GM15510 (cell line): Measurements from ENCODE around the gene NCLN.

Experiments used
- POLR2A ChIP-seq: IDR thresholded peaks from 3 replicates; pipeline ENCODE4 v1.6.1; 2011; ENCODE audit warnings: borderline replicate concordance; ENCODE audit not compliant: insufficient read length; ENCODE audit errors: extremely low read depth

Gene NCLN

GRCh38 chr19:3245050-3245449 is 59.3 kb downstream of the NCLN start:
- no peak for TF ChIP-seq POLR2A

DNA sequence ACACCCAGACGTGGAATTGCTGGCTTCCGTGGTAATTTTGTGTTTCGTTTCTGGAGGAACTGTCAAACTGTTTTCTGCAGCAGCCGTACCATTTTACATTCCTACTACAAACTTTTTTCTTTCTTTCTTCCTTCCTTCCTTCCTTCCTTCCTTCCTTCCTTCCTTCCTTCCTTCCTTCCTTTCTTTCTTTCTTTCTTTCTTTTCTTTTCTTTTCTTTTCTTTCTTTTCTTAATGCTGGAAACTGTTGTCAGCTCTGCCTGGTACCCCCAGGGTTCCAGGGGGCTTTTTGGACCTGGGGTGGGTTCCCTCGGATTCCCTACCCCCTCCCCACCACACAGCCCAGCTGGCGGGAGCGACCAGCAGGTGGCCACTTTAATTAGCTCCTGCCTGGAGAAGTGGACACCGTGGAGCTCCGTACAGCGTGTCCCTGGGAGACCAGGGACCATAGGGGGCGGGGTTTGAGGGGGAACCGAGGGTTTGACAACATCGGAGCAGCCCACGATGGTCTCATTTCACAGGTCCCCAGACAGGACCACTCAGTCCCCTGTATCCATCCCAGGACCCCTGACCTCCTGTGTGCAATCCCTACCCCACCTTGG is 63.1 kb downstream of the NCLN start:
- no peak for TF ChIP-seq POLR2A

GRCh38 chr19:3249408-3249807 is 63.7 kb downstream of the NCLN start:
- no peak for TF ChIP-seq POLR2A

GRCh38 chr19:3250675-3251074 is 64.9 kb downstream of the NCLN start:
- TF ChIP-seq POLR2A, result no peak

DNA sequence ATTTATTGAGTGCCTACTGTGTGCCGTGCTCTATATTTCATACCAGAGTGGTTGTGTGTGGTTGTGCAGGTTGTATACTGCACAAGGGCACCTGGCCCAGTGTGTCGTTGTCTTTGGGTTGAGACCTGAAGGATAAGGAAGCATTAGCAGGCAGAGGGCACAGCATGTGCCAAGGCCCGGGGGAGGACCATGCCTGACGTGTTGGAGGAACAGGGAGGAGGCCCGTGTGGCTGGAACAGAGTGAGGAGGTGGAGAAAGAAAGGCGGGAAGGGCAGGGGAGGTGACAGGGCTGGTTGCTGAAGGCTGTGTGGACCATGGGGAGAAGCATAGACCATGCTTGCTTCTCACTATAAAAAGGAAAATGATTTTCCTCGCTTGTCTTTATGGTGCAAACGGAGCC is 65.5 kb downstream of the NCLN start:
- TF ChIP-seq POLR2A, result no peak

- no peak for TF ChIP-seq POLR2A
Measured at GRCh38 chr19:3252650-3253049, 66.9 kb downstream of the NCLN start.

- TF ChIP-seq POLR2A, result no peak
Measured at GRCh38 chr19:3253270-3253669, 67.5 kb downstream of the NCLN start.

- no peak for TF ChIP-seq POLR2A
Measured at GRCh38 chr19:3254520-3254919, 68.8 kb downstream of the NCLN start.

- no peak for TF ChIP-seq POLR2A
Measured at GRCh38 chr19:3257071-3257470, 71.3 kb downstream of the NCLN start.
